ENCODE results near the gene GPR132.

The GPR132 gene

GRCh38 chr14:105056303-105056831, 8.9 kb downstream of the GPR132 start:
- Histone ChIP-seq H3K9ac (ENCODE audit: low read length) (no peak overlapping the region), H3K36me3 (ENCODE audit: insufficient read depth, low read length) (no peaks in the 10 kb centered on the region), H3K4me3 (ENCODE audit: low read depth, low read length, poor library complexity, severe bottlenecking) (no peak overlapping the region), H3K9me2 (ENCODE audit: low read depth, low read length) (no peaks in the 10 kb centered on the region), H3K4me2 (ENCODE audit: low read length) (no peak overlapping the region), H2AFZ (ENCODE audit: low read length) (no peak overlapping the region), H3F3A (ENCODE audit: insufficient read depth, low read length) (no peaks in the 10 kb centered on the region), H3K79me2 (ENCODE audit: insufficient read depth, low read length) (no peaks in the 10 kb centered on the region), H3K27ac (ENCODE audit: low read depth, low read length, poor library complexity, severe bottlenecking) (no peak overlapping the region), H3K4me1 (ENCODE audit: insufficient read depth, low read length, severe bottlenecking) (no peaks in the 10 kb centered on the region), H3K9me3 (ENCODE audit: low read length) (no peaks in the 10 kb centered on the region), H4K20me1 (ENCODE audit: insufficient read depth, low read length) (no peaks in the 10 kb centered on the region), H3K27me3 (ENCODE audit: insufficient read depth, low read length) (peaks cover 36% of the 10 kb centered on the region)
- no peak for TF ChIP-seq CTCF (IDR thresholded peaks at IDR 0.05; ENCODE audit: low read length)
- no peak for TF ChIP-seq EZH2 (IDR thresholded peaks at IDR 0.05; ENCODE audit: borderline replicate concordance, low read length)

GRCh38 chr14:105055736-105056302, 9.4 kb downstream of the GPR132 start:
- no peak overlapping the region for H3K9ac ChIP-seq (ENCODE audit: low read length)
- H3K4me2 ChIP-seq (ENCODE audit: low read length), result no peak overlapping the region
- H3K9me3 ChIP-seq (ENCODE audit: low read length), result no peaks in the 10 kb centered on the region
- no peaks in the 10 kb centered on the region for H3F3A ChIP-seq (ENCODE audit: insufficient read depth, low read length)
- H3K27me3 ChIP-seq (ENCODE audit: insufficient read depth, low read length), result peaks cover 30% of the 10 kb centered on the region
- H3K79me2 ChIP-seq (ENCODE audit: insufficient read depth, low read length), result no peaks in the 10 kb centered on the region
- H3K9me2 ChIP-seq (ENCODE audit: low read depth, low read length), result no peaks in the 10 kb centered on the region
- H3K4me1 ChIP-seq (ENCODE audit: insufficient read depth, low read length, severe bottlenecking), result no peaks in the 10 kb centered on the region
- H3K27ac ChIP-seq (ENCODE audit: low read depth, low read length, poor library complexity, severe bottlenecking), result no peak overlapping the region
- H3K36me3 ChIP-seq (ENCODE audit: insufficient read depth, low read length), result no peaks in the 10 kb centered on the region
- H3K4me3 ChIP-seq (ENCODE audit: low read depth, low read length, poor library complexity, severe bottlenecking), result no peak overlapping the region
- no peaks in the 10 kb centered on the region for H4K20me1 ChIP-seq (ENCODE audit: insufficient read depth, low read length)
- TF ChIP-seq EZH2 (IDR thresholded peaks at IDR 0.05; ENCODE audit: borderline replicate concordance, low read length) (no peak), CTCF (IDR thresholded peaks at IDR 0.05; ENCODE audit: low read length) (no peak)
- H2AFZ ChIP-seq (ENCODE audit: low read length), result no peak overlapping the region

GRCh38 chr14:105055334-105055733, 9.9 kb downstream of the GPR132 start:
- Histone ChIP-seq H3K36me3 (ENCODE audit: insufficient read depth, low read length) (no peaks in the 10 kb centered on the region), H3K9me3 (ENCODE audit: low read length) (no peaks in the 10 kb centered on the region), H3F3A (ENCODE audit: insufficient read depth, low read length) (no peaks in the 10 kb centered on the region), H4K20me1 (ENCODE audit: insufficient read depth, low read length) (no peaks in the 10 kb centered on the region), H3K9ac (ENCODE audit: low read length) (no peak overlapping the region), H3K4me1 (ENCODE audit: insufficient read depth, low read length, severe bottlenecking) (no peaks in the 10 kb centered on the region), H3K4me3 (ENCODE audit: low read depth, low read length, poor library complexity, severe bottlenecking) (no peak overlapping the region), H3K4me2 (ENCODE audit: low read length) (no peak overlapping the region), H3K9me2 (ENCODE audit: low read depth, low read length) (no peaks in the 10 kb centered on the region), H3K27ac (ENCODE audit: low read depth, low read length, poor library complexity, severe bottlenecking) (no peak overlapping the region), H2AFZ (ENCODE audit: low read length) (no peak overlapping the region), H3K79me2 (ENCODE audit: insufficient read depth, low read length) (no peaks in the 10 kb centered on the region), H3K27me3 (ENCODE audit: insufficient read depth, low read length) (peaks cover 27% of the 10 kb centered on the region)
- TF ChIP-seq CTCF (IDR thresholded peaks at IDR 0.05; ENCODE audit: low read length) (no peak), EZH2 (IDR thresholded peaks at IDR 0.05; ENCODE audit: borderline replicate concordance, low read length) (no peak)

Data from OCI-LY1 (cell line).